ENCODE data around the gene CTDP1. TPM values are rescaled to one million over a fixed set of nuclear protein-coding genes. Genes with fewer than 3 reads are reported as not detected.
"Not testable (repeated sequence)": the region's sequence is repeated elsewhere in the genome, so short reads cannot be mapped to it uniquely, and the experiment has no call there.

The CTDP1 gene
- polyA plus RNA-seq, 3 donors = 6.8 to 11.7 (median 8.7) TPM

DNA sequence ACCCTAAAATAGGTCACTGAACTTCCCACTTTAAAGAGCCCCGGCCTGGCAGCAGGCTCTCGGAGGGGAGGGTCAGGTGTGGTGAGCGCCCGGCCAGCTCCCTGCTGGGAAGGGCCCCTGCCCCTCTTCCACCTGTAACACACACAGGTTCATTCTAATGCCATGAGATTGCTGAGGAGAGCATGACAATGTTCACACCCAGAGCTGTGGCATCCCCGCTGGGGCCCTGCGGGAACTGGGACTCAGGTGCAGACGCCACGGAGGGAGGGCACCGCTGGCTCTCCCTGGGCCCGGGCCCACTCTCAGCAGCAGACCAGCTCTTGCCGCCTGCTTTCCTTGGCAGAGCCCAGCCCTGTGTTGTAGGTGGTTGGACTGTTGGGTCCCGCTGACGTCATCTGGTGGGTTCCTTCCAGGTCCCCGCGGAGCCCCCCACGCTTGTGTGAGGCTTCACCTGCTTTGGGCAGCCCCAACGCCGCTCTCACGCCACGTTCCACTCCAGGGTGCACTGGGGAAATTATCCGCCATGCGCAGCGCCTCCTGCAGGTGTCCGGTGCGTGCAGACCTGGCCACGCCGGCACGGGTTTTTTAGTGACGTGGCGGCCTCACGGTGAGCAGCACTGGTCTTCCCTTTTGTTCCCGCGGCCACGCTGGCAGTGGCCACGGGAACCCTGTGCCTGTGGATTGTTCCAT is 67.7 kb downstream of the CTDP1 start:
- H3K27ac ChIP-seq (ENCODE audit: low read depth, low read length) = no peak overlapping the region
- 97% methylated on average over 34 to 35 of the region's 35 CpGs for WGBS, 3 donors

DNA sequence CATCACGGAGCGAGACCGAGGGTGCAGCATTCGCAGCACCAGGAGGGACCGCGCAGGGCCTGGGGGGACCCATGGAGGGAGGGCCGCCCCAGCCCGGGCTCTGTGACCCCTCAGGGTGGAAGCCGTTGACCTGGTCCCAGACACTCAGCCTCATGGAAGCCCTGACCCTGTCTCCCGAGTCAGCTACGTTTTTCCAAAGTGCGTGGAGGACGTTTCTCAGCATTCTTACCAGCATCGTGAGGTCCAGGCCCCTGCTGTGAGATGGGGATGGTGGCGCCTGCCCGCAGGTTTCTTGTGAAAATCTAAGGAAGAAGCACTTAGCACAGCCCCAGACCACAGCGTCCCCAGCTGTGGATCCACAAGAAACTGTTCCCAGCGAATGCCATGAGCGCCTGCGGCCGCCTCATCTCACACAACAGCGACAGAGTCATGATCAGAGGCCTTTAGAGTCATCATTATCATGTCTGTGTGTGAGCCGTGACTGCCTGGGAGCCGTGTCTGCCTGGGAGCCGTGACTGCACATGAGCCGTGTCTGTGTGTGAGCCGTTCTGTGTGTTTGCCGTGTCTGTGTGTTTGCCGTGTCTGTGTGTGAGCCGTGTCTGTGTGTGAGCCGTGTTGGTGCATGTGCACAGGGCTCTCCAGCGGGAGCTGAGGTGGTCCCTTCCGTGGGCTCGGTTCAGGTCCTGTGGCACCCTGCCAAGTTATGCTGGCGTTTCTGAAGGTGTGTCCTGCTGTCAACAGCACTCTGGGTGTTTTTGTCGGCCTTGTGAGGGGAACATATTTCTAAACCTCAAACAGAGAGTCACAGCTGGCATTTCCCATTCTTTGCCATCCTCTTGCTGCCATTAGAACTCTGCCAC is 68.9 kb downstream of the CTDP1 start:
- no peak overlapping the region for H3K27ac ChIP-seq (ENCODE audit: low read depth, low read length)
- 88 to 92% (median 91%) methylated on average over 36 of the region's 36 CpGs for WGBS, 3 donors

DNA sequence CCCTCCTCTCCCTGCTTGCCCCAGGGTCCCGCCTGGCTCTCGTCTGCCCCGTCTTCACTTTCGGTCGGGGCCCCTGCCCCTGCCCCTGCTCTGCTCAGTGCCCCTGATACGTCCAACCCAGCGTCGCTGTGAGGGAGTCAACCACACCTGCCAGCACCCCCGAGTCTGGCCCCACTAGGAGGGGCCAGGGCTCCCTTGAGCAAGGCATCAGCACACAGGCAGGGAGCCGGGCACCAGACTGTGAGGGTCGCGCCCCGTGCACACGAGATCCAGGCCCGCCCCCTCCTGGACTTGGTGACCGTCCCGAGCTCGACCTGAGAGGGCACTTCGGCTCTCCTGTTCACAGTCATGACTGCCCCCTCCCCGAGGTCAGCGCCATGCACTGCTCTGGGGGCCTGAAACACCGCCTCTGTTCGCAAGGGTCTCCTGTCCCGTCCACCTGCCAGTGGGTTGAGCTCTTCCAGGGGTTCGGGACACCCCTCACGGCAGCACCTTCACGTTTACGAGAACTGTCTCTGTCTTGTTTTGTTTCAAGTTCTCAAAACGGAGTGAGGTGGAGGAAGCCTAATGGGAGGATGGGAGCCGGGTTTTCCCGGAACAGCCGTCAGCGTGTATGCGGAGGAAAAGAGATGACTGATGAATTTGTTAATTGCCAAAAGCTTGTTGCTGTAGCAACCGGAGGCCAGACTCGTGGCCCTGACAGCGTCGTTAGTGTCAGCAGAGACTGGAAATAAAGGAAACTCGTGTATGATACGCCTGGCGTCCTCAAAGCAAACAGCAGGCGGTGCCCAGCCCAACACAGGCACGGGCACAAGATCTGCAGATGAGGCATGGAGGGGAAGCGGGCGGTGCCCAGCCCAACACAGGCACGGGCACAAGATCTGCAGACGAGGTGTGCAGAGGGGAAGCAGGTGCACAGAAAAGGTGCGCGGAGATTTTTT is 69.9 kb downstream of the CTDP1 start:
- 79 to 85% (median 84%) methylated on average over 49 of the region's 49 CpGs for WGBS, 3 donors
- H3K27ac ChIP-seq (ENCODE audit: low read depth, low read length) = no peak overlapping the region

DNA sequence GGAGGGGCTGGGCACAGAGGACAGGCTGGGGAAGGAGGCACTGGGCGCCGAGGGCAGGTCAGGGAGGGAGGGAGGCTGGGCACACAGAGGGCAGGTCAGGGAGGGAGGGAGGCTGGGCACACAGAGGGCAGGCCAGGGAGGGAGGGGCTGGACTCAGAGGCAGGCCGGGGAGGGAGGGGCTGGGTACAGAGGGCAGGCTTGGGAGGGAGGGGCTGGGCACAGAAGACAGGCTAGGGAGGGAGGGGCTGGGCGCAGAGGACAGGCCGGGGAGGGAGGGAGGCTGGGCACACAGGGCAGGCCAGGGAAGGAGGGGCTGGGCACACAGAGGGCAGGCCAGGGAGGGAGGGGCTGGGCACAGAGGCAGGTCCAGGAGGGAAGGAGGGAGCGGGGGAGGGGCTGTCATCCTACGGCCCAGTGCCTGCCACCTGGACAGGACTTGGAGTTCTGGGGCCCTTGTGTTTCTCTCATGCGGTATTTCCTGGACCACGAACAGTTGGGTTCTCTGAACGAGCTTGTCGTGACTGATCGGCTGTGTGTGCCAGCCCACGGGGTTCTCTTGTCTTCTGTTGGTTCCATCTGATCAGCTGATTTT is 71.5 kb downstream of the CTDP1 start:
- H3K27ac ChIP-seq (ENCODE audit: low read depth, low read length) = no peak overlapping the region
- 89 to 91% (median 91%) methylated on average over 7 to 13 of the region's 13 CpGs for WGBS, 3 donors

DNA sequence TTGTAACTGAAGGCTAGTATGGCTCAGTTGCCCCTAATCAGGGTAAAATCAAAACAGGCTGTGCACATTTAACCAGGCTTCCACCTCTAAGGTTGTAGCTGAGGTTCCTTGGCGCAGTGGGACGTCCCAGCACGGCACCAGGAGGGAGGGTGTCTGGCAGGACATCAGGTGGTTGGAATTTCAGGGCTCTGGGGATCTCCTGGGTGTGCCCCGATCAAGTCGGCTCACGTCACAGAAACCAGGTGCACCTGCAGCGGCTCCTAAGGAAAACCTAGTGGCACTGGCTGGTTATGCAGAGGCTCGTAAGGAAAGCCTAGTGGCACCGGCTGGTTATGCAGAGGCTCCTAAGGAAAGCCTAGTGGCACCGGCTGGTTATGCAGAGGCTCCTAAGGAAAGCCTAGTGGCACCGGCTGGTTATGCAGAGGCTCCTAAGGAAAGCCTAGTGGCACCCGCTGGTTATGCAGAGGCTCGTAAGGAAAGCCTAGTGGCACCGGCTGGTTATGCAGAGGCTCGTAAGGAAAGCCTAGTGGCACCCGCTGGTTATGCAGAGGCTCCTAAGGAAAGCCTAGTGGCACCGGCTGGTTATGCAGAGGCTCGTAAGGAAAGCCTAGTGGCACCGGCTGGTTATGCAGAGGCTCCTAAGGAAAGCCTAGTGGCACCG is 72.4 kb downstream of the CTDP1 start:
- WGBS, 3 donors = 95 to 97% (median 96%) methylated on average over 15 to 17 of the region's 20 CpGs
- not testable (repeated sequence) for H3K27ac ChIP-seq (ENCODE audit: low read depth, low read length)

DNA sequence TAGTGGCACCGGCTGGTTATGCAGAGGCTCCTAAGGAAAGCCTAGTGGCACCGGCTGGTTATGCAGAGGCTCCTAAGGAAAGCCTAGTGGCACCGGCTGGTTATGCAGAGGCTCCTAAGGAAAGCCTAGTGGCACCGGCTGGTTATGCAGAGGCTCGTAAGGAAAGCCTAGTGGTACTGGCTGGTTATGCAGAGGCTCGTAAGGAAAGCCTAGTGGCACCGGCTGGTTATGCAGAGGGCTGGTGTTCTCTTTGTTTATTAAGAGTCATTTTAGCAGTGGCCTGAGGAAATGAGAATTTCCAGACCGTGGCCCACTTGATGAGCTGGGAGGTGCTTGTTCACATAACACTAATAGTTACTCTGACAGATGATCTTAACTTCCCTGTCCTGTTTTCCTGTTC is 73.3 kb downstream of the CTDP1 start:
- WGBS, 3 donors = 89 to 93% (median 89%) methylated on average over 5 to 6 of the region's 8 CpGs
- not testable (repeated sequence) for H3K27ac ChIP-seq (ENCODE audit: low read depth, low read length)

DNA sequence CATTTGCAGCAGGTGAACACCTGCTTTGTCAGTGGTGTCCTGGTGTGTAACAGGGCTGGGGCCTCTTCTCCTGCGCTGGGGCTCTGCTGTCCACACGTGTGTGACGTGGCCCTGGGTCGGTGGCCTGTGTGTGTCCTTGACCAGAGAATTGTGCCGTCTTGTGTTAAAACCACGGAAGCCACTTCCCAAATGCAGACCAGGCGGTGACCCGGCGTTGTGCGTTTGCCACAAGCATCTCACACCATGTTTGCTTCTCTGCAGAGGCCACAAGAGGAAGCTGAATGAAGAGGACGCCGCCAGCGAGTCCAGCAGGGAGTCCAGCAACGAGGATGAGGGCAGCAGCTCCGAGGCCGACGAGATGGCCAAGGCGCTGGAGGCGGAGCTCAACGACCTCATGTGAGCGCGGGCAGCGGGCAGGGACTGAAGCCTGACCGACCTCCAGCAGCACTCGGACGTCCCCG is 73.8 kb downstream of the CTDP1 start:
- 91 to 93% (median 93%) methylated on average over 27 of the region's 27 CpGs for WGBS, 3 donors
- no peak overlapping the region for H3K27ac ChIP-seq (ENCODE audit: low read depth, low read length)

DNA sequence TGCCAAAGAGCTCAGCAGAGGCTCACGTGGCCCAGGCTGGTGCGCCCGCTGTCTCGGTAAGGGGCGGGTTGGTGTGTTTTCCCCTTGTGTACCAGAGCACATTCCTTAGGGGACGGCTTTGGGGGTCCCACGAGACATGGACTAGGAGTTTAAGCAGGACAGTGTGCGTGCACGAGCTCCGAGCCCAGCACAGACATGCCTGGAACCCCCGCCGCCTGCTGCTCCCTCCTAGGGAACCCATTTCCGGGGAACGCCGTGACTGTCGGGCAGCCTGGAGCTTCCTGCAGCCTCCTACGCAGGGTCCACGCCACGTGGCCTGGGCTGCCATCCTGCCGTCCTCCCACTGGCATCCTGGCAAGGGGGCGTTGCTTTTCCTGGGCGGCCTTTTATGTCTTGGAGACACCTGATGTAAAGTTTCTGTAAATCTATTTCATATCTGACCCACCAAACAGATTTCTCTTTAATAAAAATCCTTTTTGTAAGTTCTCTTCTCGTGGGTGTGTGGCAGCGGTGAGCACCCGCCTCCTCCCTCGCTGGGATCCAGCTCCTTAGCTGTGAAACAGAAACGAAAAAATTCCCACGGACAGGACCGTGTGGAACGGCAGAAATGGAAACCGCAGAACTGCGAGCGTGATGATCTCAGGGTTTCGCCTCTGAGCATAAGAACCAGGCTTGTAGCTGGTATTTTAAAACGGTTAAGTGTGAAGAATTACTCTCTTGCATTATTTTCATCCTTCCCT is 74.6 kb downstream of the CTDP1 start:
- 95 to 96% (median 96%) methylated on average over 35 of the region's 35 CpGs for WGBS, 3 donors
- H3K27ac ChIP-seq (ENCODE audit: low read depth, low read length) = no peak overlapping the region

DNA sequence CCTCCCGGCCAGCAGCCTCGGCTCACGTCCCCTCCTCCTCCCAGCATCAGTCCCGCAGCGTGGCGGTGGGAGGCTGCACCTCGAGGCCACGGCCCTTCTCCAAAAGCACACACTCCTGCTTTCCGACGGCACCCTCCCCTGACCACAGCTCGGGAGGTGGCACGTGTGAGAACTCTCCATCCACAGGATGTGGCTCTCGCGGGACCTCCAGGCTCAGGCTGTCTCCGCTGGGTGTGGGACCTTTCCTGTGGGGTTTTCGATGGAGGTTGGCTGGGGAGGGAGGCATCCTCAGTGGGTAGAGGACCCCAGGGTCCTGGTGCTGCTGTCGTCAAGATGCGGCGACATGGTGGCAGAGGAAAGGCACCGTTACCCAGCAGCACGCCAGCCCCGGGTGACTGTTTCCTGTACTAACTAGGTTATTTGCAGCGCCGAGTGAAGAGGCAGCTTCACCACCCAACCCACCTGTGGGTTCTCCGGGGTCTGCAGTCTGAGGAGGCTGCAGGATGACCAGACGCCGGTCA is 75.3 kb downstream of the CTDP1 start:
- H3K27ac ChIP-seq (ENCODE audit: low read depth, low read length) = no peak overlapping the region
- WGBS, 3 donors = 96 to 97% (median 97%) methylated on average over 27 of the region's 27 CpGs

DNA sequence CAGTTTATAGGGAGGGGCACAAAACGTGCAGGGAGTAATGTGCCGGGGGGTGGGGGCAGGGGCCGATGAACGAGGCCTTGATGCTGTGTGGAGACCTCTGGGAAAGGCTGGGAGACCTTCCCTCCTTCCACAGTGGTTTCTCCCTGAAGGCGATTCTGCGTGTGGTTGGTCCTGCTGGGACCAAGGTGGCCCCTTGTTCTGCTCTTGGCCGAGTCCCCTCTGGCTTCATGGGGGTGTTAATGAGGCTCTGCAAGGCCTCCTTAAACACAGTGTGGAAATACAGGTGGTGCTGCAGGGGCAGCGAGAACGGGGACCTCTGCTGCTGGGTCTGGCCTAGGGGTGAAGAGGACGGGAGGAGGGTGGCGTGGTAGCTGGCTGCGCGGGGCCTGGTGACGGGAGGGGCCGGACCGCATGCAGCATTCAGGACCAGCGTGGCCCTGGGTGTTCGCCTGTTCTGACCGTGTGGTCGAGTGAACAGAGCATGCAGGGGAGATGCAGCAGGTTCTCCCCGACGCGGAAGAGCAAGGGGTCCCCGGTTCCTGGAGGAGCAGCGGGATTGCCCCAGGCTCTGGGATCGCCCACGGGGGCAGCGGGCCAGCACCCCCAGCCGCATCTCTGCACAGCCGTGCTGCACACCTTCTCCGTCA is 76.0 kb downstream of the CTDP1 start:
- 94 to 96% (median 94%) methylated on average over 31 of the region's 31 CpGs for WGBS, 3 donors
- H3K27ac ChIP-seq (ENCODE audit: low read depth, low read length) = no peak overlapping the region

DNA sequence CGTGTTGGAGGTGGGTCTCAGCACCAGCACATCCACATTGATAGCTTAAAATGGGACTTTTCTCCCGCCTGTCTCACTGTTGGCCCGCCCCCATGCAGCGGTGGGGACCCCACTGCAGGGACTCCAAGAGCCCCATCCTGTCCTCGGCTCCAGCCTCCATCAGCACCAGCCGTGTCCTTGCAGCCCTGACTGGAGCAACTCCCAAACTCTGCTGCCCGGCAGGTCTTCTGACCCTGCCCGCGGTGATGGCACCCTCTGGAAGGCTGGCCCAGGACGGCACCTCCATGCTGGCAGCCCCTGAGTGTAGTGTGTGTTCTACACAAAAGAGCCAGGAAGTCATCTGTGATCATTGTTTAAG is 76.5 kb downstream of the CTDP1 start:
- no peak overlapping the region for H3K27ac ChIP-seq (ENCODE audit: low read depth, low read length)
- WGBS, 3 donors = 92 to 98% (median 97%) methylated on average over 10 of the region's 10 CpGs

DNA sequence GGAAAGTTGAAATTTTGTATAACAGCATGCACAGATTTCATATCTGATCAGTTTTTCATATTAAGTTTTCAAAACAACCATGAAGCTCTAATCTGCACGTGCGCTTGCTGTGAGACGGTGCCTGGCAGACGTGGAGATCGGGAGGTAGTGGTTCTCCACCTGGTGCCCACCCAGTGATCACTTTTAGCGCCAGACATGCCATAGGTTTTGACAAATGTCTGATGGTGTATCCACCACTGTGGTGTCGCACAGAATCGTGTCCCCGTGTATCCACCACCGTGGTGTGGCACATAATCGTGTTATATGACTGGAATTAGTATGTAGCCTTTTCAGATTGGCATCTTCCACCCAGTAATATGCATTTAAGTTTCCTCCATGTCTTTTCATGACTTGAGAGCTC is 77.2 kb downstream of the CTDP1 start:
- WGBS, 3 donors = 96 to 98% (median 97%) methylated on average over 11 of the region's 11 CpGs
- no peak overlapping the region for H3K27ac ChIP-seq (ENCODE audit: low read depth, low read length)

DNA sequence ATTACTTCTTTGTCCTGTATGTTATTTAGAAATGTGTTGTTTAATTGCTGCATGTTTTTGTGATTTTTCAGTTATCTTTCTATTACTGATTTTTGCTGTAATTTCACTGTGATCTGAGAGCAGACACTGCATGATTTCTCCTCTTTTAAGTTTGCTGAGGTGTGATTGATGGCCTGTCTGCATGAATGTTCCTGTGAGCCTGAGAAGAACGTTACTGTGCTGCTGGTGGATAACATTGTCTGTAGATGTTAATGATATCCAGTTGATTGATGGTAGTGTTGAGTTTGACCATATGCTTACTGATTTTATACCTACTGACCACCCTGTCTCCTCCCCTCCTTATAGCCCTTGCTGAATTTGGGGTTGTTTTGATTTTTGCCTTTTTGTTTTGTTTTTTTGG is 80.7 kb downstream of the CTDP1 start:
- H3K27ac ChIP-seq (ENCODE audit: low read depth, low read length) = no peak overlapping the region
- 9 to 21% (median 18%) methylated on average over 1 of the region's 1 CpG for WGBS, 3 donors

DNA sequence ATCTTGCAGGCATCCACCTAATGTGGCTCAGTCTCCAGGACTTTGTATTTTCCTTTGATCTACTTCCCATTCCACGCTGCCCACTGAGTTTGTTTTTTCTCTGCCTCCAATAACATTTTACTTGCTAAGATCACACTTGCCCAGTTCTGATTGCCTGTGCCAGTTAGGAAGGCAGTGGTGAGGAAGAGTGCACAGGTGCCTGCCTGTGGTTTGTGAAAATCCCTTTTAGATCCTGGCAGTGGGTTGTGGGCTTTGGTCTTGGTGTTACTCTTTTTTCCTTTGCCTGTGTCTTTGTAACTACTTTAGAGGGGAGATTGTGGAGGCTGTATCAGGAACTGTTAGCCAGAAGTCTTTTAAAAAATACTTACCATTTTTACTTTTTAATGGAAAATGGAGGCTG is 81.3 kb downstream of the CTDP1 start:
- H3K27ac ChIP-seq (ENCODE audit: low read depth, low read length) = no peak overlapping the region
- 79 to 89% (median 81%) methylated on average over 1 of the region's 1 CpG for WGBS, 3 donors

DNA sequence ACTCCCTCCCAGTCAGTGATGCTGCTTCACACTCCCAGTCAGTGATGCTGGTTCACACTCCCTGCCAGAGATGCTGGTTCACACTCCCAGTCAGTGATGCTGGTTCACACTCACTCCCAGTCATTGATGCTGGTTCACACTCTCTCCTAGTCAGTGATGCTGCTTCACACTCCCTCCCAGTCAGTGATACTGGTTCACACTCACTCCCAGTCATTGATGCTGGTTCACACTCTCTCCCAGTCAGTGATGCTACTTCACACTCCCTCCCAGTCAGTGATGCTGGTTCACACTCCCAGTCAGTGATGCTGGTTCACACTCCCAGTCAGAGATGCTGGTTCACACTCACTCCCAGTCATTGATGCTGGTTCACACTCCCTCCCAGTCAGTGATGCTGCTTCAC is 83.8 kb downstream of the CTDP1 start:
- H3K27ac ChIP-seq (ENCODE audit: low read depth, low read length) = no peak overlapping the region

DNA sequence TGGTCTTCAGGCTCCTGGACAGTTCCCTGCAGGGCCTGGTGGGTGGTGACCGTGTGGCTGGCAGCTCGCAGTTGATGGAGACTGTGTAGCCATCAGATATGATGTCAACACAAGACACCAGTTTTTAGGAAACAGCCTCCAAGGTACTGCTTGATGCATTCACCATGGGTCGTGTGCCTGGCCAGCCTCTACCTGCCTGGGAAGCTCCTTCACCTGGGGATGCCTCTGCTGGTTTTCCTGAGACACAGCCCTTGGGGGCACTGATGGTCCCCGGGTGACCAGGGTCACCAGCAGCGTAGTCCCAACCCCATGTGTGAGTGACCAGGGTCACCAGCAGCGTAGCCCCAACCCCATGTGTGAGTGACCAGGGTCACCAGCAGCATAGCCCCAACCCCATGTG is 84.5 kb downstream of the CTDP1 start:
- 78 to 91% (median 89%) methylated on average over 5 to 6 of the region's 6 CpGs for WGBS, 3 donors

More for the DNA sequence above, 84.5 kb downstream of the CTDP1 start:
- no peak overlapping the region for H3K27ac ChIP-seq (ENCODE audit: low read depth, low read length)

Data from adipose tissue (tissue), 3 donors.